Measurements from ENCODE around the gene SRP68.

Gene SRP68

GRCh38 chr17:76019833-76020467 is 52.4 kb downstream of the SRP68 start:
- DNase-seq (ENCODE audit: low read depth in 2 of 3, low spot score in 1 of 3): no peak

GRCh38 chr17:76018801-76019200 is 53.5 kb downstream of the SRP68 start:
- DNase-seq (ENCODE audit: low read depth in 2 of 3, low spot score in 1 of 3): no peak

- DNase-seq (ENCODE audit: low read depth in 2 of 3, low spot score in 1 of 3): no peak
Observed at GRCh38 chr17:76018340-76018680, 54.0 kb downstream of the SRP68 start.

GRCh38 chr17:76017481-76018339 is 54.6 kb downstream of the SRP68 start:
- no peak for DNase-seq (ENCODE audit: low read depth in 2 of 3, low spot score in 1 of 3)

- DNase-seq (ENCODE audit: low read depth in 2 of 3, low spot score in 1 of 3): no peak
Observed at GRCh38 chr17:76014925-76015261, 57.4 kb downstream of the SRP68 start.

GRCh38 chr17:76014100-76014924 is 58.0 kb downstream of the SRP68 start:
- DNase-seq (ENCODE audit: low read depth in 2 of 3, low spot score in 1 of 3): peak; percentile 65 to 71 (median 71)

- DNase-seq (ENCODE audit: low read depth in 2 of 3, low spot score in 1 of 3): no peak
Observed at GRCh38 chr17:76013377-76013932, 58.9 kb downstream of the SRP68 start.

- DNase-seq (ENCODE audit: low read depth in 2 of 3, low spot score in 1 of 3): no peak
Observed at GRCh38 chr17:76011951-76012350, 60.4 kb downstream of the SRP68 start.

- DNase-seq (ENCODE audit: low read depth in 2 of 3, low spot score in 1 of 3): no peak
Observed at GRCh38 chr17:76009969-76010661, 62.2 kb downstream of the SRP68 start.

- no peak for DNase-seq (ENCODE audit: low read depth in 2 of 3, low spot score in 1 of 3)
Observed at GRCh38 chr17:76009447-76009846, 62.9 kb downstream of the SRP68 start.

- DNase-seq (ENCODE audit: low read depth in 2 of 3, low spot score in 1 of 3): no peak
Observed at GRCh38 chr17:76008630-76009425, 63.5 kb downstream of the SRP68 start.

- DNase-seq (ENCODE audit: low read depth in 2 of 3, low spot score in 1 of 3): no peak
Observed at GRCh38 chr17:76008208-76008607, 64.1 kb downstream of the SRP68 start.

GRCh38 chr17:76007850-76008165 is 64.5 kb downstream of the SRP68 start:
- DNase-seq (ENCODE audit: low read depth in 2 of 3, low spot score in 1 of 3): no peak

- DNase-seq (ENCODE audit: low read depth in 2 of 3, low spot score in 1 of 3): no peak
Observed at GRCh38 chr17:76007131-76007849, 65.0 kb downstream of the SRP68 start.

- peak; percentile 60 to 95 (median 80) for DNase-seq (ENCODE audit: low read depth in 2 of 3, low spot score in 1 of 3)
Observed at GRCh38 chr17:76005263-76006149, 66.8 kb downstream of the SRP68 start.

- no peak for DNase-seq (ENCODE audit: low read depth in 2 of 3, low spot score in 1 of 3)
Observed at GRCh38 chr17:76004750-76005262, 67.5 kb downstream of the SRP68 start.

- no peak for DNase-seq (ENCODE audit: low read depth in 2 of 3, low spot score in 1 of 3)
Observed at GRCh38 chr17:76003915-76004314, 68.4 kb downstream of the SRP68 start.

GRCh38 chr17:76002100-76002499 is 70.2 kb downstream of the SRP68 start:
- DNase-seq (ENCODE audit: low read depth in 2 of 3, low spot score in 1 of 3): no peak
